Endothelial cell of umbilical vein (primary cell): ENCODE measurements around the gene WDR7. TPM values are rescaled to one million over a fixed set of nuclear protein-coding genes. Genes with fewer than 3 reads are reported as not detected.

Source experiments
- BruUV-seq: library from RNA; stranded (reverse); fragments of 400-500 nt; replicated peaks from 2 replicates; lab custom pipeline; 2021; lab: Mats Ljungman, UMichigan
- CTCF ChIA-PET: fragments of 300-600, 350-600 bp; sonication (Branson Sonifier 250); formaldehyde crosslinking; loops from one replicate; lab custom pipeline; 2021; ENCODE audit warnings: antibody characterized with exemption, inconsistent platforms; lab: Charles Lee
- POLR2A ChIA-PET: fragments of 300-600, 350-600 bp; sonication (Branson Sonifier 250); formaldehyde crosslinking; loops from one replicate; lab custom pipeline; 2021; ENCODE audit warnings: antibody characterized with exemption, inconsistent platforms; lab: Charles Lee
- DNase-seq: peaks from one replicate; pipeline ENCODE4 v3.0.0-alpha.2; 2011; ENCODE audit warnings: low read depth, low spot score
- FAIRE-seq: peaks from 2 replicates; lab custom pipeline; 2011; peaks lifted over from hg19 to GRCh38; lab: Jason Lieb, UNC
- H2AFZ ChIP-seq: 2 replicates; pipeline ENCODE4 v1.6.0; 2012; ENCODE audit warnings: low read depth, low read length, control low read depth, inconsistent platforms
- H3K27ac ChIP-seq: 2 replicates; pipeline ENCODE4 v1.5.1; 2011; ENCODE audit warnings: low read depth, mild to moderate bottlenecking, control low read depth, low read length, moderate library complexity; ENCODE audit not compliant: insufficient read depth
- H3K27me3 ChIP-seq, 2 experiments: 2 replicates each; pipeline versions ENCODE4 v1.6.0 to v1.6.1; 2011; ENCODE audit warnings: low read length in 2 of 2, mixed read lengths in 1 of 2; ENCODE audit not compliant: control insufficient read depth in 2 of 2, insufficient read depth in 2 of 2
- H3K36me3 ChIP-seq, 2 experiments: 2 replicates in 1 of 2; 3 replicates in 1 of 2; pipeline ENCODE4 v1.5.1; 2011; ENCODE audit warnings: low read length in 2 of 2, mild to moderate bottlenecking in 1 of 2, moderate library complexity in 1 of 2; ENCODE audit not compliant: control insufficient read depth in 2 of 2, insufficient read depth in 2 of 2; ENCODE audit errors: extremely low read depth in 1 of 2
- H3K4me1 ChIP-seq: 3 replicates; pipeline ENCODE4 v1.5.1; 2011; ENCODE audit warnings: mild to moderate bottlenecking, low read length; ENCODE audit not compliant: control insufficient read depth, insufficient read depth; ENCODE audit errors: extremely low read depth
- H3K4me2 ChIP-seq: 2 replicates; pipeline ENCODE4 v1.6.1; 2011; ENCODE audit warnings: low read length, control low read depth, mixed read lengths; ENCODE audit not compliant: insufficient read depth
- H3K4me3 ChIP-seq, 3 experiments: fragments of 200-600 bp in 1 of 3; sonication (generic), shearing (Covaris generic) in 1 of 3; replicated peaks in 1 of 3; 2 replicates each; pipeline ENCODE4 v1.5.1; 2011 to 2016; ENCODE audit warnings: control low read depth in 3 of 3, low read length in 3 of 3, mild to moderate bottlenecking in 2 of 3, inconsistent platforms in 1 of 3, low read depth in 1 of 3, moderate library complexity in 1 of 3; ENCODE audit not compliant: insufficient read depth in 1 of 3
- H3K79me2 ChIP-seq: 2 replicates; pipeline ENCODE4 v1.6.0; 2012; ENCODE audit warnings: low read length, inconsistent platforms; ENCODE audit not compliant: control insufficient read depth, insufficient read depth
- H3K9ac ChIP-seq: replicated peaks from 2 replicates; pipeline ENCODE3; 2011; ENCODE audit warnings: low read length, control low read depth; ENCODE audit not compliant: insufficient read depth; ENCODE audit errors: extremely low read depth
- H3K9me1 ChIP-seq: replicated peaks from 3 replicates; pipeline ENCODE4 v1.6.0; 2011; ENCODE audit warnings: mild to moderate bottlenecking, low read length; ENCODE audit not compliant: control insufficient read depth, insufficient read depth; ENCODE audit errors: extremely low read depth
- H3K9me3 ChIP-seq: replicated peaks from 2 replicates; pipeline ENCODE4 v1.5.1; 2012; ENCODE audit warnings: low read length, inconsistent platforms; ENCODE audit not compliant: control insufficient read depth, insufficient read depth
- H4K20me1 ChIP-seq: replicated peaks from 2 replicates; pipeline ENCODE3; 2011; ENCODE audit warnings: mild to moderate bottlenecking, low read length; ENCODE audit not compliant: control insufficient read depth, insufficient read depth; ENCODE audit errors: extremely low read depth
- EZH2 ChIP-seq: IDR thresholded peaks from 2 replicates; pipeline ENCODE4 v1.6.1; 2012; ENCODE audit warnings: borderline replicate concordance, low read depth, mild to moderate bottlenecking, moderate library complexity, low read length, inconsistent platforms; ENCODE audit not compliant: severe bottlenecking
- FOS ChIP-seq: IDR thresholded peaks from 2 replicates; pipeline ENCODE4 v1.6.1; 2011; ENCODE audit warnings: mild to moderate bottlenecking, low read length, moderate library complexity, borderline replicate concordance; ENCODE audit not compliant: insufficient read depth
- JUN ChIP-seq: IDR thresholded peaks from 2 replicates; pipeline ENCODE4 v1.6.1; 2011; ENCODE audit warnings: borderline replicate concordance, low read depth; ENCODE audit not compliant: insufficient read length, insufficient read depth
- MYC ChIP-seq: IDR thresholded peaks from one replicate; pipeline ENCODE4 v1.6.1; 2011; ENCODE audit warnings: mild to moderate bottlenecking, low read depth, low read length
- POLR2A ChIP-seq: IDR thresholded peaks from 2 replicates; pipeline ENCODE4 v1.6.1; 2012; ENCODE audit warnings: low read depth, mild to moderate bottlenecking, control low read depth, low read length
- POLR2AphosphoS5 ChIP-seq: IDR thresholded peaks from 2 replicates; pipeline ENCODE4 v1.6.1; 2012; ENCODE audit warnings: low read depth, mild to moderate bottlenecking, control low read depth, low read length, moderate library complexity; ENCODE audit not compliant: insufficient read depth
- dilution Hi-C: fragments of 300-500 bp; cut with MboI; formaldehyde crosslinking; loops from one replicate; pipeline ENCODE4 v1.15.0; 2019; ENCODE audit warnings: low sequenced_read_pairs; ENCODE audit not compliant: extremely low pct_ligation_motif_present
- intact Hi-C: fragments of 100-400 bp; cut with micrococcal nuclease; formaldehyde crosslinking; loops from one replicate; pipeline ENCODE4 v1.10.0; 2022
- polyA plus RNA-seq, 4 experiments: library from polyadenylated mRNA; depleted of rRNA in 3 of 4; stranded (reverse) in 3 of 4; unstranded in 1 of 4; fragments of >200 nt; gene quantifications; 2 replicates each; pipeline versions ENCODE4 v1.2.1 to v1.2.3, GENCODE V29; 2011 to 2012; ENCODE audit warnings: missing spikeins in 1 of 4
- total RNA-seq: library from RNA; stranded (reverse); gene quantifications from 2 replicates; pipeline ENCODE4 v1.2.3, GENCODE V29; 2021
- TF ChIP-seq, protein P1 (sequence below): IDR thresholded peaks from 2 replicates; pipeline ENCODE4 v1.6.1; 2011; ENCODE audit not compliant: insufficient read depth, insufficient read length
- TF ChIP-seq, protein P2 (sequence below), 2 donors: IDR thresholded peaks; 1 replicate in 1 of 2; 2 replicates in 1 of 2; pipeline ENCODE4 v1.5.1; 2011; ENCODE audit warnings: low read length in 2 of 2, mild to moderate bottlenecking in 2 of 2, moderate library complexity in 2 of 2, control low read depth in 1 of 2, inconsistent platforms in 1 of 2, low read depth in 1 of 2; ENCODE audit not compliant: insufficient read depth in 1 of 2; ENCODE audit errors: extremely low read depth in 1 of 2

WDR7 gene
- total and polyA plus RNA-seq, 2 donors (not counting 3 experiments of a cell fraction or from before 2014, with no cell fraction given) = 5.9 to 19.0 TPM

DNA sequence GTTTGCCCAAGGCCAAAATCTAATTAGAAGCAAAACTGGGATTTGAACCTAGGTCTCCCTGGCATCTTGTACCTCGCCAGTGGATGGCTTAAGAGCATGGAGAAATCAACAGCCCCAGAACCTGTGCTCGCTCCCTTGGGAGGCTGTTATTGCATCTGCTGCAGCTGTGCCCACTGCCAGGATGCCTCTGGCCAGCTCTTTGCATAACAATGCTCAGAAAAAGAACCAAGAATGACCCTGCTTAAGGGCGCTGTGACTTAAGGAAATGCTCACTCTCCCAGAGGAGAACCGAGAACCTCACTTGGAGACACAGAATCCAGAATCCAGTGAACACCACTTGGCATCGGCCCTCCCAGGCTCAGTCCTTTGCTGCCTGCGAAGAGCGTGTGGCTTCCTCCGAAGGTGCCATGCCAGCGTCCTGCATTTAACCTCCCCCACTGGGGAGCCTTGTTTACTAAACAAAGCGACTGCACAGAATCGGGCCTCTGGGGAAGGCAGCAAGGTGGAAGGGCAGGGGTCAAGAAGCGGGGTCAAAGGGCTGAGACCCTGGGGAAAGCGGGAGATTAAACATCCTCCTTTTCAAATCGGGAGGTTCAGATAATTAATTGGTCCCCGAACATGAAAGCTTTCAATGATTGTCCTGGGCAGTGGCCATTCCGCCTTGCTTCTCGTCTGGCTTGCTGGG, 424.7 kb downstream of the WDR7 start:
- FAIRE-seq = no peak
- POLR2A ChIA-PET = no interaction called here

More for the DNA sequence above, 424.7 kb downstream of the WDR7 start:
- intact Hi-C loops = no loop called here
- Histone ChIP-seq H4K20me1 (no peaks in the 10 kb centered on the region), H3K36me3 (no peaks in the 10 kb centered on the region), H3K4me3 (no peak overlapping the region), H3K79me2 (no peaks in the 10 kb centered on the region), H3K9ac (no peak overlapping the region), H3K9me3 (no peaks in the 10 kb centered on the region), H3K9me1 (no peaks in the 10 kb centered on the region), H3K27me3 (no peaks in the 10 kb centered on the region), H3K27ac (no peak overlapping the region), H3K4me1 (no peaks in the 10 kb centered on the region), H3K4me2 (no peak overlapping the region), H2AFZ (no peak overlapping the region)
- DNase-seq = no peak
- CTCF ChIA-PET = no interaction called here
- TF ChIP-seq EZH2 (no peak), POLR2A (no peak), MYC (no peak), FOS (no peak), JUN (no peak), POLR2AphosphoS5 (no peak)
- TF ChIP-seq, protein P1, sequence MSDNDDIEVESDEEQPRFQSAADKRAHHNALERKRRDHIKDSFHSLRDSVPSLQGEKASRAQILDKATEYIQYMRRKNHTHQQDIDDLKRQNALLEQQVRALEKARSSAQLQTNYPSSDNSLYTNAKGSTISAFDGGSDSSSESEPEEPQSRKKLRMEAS = no peak
- TF ChIP-seq, protein P2, sequence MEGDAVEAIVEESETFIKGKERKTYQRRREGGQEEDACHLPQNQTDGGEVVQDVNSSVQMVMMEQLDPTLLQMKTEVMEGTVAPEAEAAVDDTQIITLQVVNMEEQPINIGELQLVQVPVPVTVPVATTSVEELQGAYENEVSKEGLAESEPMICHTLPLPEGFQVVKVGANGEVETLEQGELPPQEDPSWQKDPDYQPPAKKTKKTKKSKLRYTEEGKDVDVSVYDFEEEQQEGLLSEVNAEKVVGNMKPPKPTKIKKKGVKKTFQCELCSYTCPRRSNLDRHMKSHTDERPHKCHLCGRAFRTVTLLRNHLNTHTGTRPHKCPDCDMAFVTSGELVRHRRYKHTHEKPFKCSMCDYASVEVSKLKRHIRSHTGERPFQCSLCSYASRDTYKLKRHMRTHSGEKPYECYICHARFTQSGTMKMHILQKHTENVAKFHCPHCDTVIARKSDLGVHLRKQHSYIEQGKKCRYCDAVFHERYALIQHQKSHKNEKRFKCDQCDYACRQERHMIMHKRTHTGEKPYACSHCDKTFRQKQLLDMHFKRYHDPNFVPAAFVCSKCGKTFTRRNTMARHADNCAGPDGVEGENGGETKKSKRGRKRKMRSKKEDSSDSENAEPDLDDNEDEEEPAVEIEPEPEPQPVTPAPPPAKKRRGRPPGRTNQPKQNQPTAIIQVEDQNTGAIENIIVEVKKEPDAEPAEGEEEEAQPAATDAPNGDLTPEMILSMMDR (IDR thresholded peaks at IDR 0.05; ENCODE audit: extremely low read depth in 1 of 2, insufficient read depth in 1 of 2, low read depth in 1 of 2, low read length in 2 of 2) = no peak
- BruUV-seq = no TSS peak
- dilution Hi-C loops = no loop called here
